Erythroblast (primary cell): ENCODE results near the gene AUTS2.

Experiments
- DNase-seq, 2 experiments: peaks; one replicate each; lab custom pipeline; 2025; lab: John Stamatoyannopoulos, UW
- GATA1 ChIP-seq: IDR thresholded peaks from 2 replicates; pipeline ENCODE4 v1.6.1; 2011; ENCODE audit warnings: low read depth, mild to moderate bottlenecking, control low read depth, low read length, moderate library complexity
- POLR2A ChIP-seq: IDR thresholded peaks from 2 replicates; pipeline ENCODE4 v1.6.1; 2011; ENCODE audit warnings: mild to moderate bottlenecking, low read length

AUTS2 gene

DNA sequence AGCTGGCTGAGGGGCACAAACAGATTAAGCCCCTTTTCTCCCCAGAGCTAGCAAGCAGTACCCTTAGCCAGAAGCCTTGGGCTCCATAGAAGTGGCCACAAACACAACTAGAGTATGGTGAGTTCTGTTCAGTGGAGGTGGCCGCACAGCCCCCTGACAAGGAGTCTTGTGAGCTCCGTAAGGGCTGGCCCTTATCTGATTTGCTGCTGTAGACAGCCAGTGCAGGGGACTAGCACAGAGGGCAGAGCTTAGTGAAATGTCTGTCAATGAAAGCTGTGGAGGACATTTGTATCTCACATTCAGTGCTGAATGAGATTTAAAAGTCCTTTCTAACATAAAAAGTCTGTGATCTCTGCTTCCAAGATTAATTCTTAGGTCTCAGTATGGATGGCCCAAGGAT is 137.3 kb downstream of the AUTS2 start:
- DNase-seq, result no peak
- no peak for TF ChIP-seq POLR2A
- no peak for TF ChIP-seq GATA1

DNA sequence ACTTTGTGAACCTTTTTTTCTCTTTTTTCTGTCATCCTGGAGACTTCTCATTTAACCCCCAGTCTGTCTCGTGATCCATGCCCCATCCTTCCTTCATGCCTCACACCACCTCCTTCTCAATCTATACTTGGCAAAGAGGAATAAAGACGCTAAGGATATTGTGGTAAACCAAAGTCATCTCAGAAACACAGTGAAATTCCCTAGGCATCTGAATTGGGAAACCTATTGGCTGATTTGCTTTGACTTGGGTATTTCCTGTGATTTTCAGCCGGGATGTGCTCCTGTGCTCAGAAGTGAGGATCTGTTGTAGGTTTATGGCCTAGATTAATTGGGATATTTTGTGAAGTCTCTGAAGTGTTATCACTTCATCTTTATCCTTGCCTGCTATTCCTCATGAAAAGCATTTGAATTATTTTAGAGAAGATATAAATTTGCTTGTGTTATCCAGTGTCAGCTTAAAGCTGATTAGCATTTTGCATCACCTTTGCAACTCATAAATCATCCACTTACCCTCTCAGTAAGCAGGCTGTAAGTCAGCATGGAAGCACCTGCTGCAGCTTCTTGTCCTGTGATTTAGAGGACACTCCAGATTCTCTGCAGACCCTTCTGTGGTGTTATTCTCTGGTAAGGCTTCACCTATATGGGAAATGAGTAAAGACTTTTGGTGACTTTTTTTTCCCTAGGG is 138.0 kb downstream of the AUTS2 start:
- DNase-seq, result no peak
- TF ChIP-seq POLR2A, result no peak
- no peak for TF ChIP-seq GATA1

DNA sequence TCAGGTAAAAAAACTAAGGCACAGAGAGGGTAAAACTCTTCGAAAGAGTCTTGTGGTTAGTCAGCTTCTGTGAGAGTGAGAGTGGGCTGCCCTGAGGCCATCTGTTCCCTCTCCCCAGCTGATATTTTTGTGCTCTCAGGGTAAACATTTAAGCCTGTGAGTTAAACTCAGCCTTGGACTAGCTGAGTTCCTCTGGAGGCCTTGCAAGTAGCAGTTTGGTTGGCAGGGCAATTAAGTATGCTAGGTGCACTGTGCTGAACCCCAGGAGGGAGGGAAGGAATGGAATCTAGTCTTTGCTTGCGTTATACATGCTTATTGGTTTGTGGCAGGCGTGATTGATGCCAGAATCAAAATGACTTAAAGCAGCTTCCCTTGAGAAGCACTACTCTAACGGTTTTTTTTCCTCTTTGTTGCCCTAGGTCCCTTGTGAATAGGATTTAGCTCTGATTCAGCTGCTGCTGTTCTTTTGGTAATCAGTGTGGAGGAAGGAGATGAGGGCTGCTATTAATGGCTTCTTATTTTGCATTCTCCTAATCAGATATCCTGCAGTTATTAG is 140.2 kb downstream of the AUTS2 start:
- TF ChIP-seq GATA1 (no peak), POLR2A (no peak)
- no peak for DNase-seq

DNA sequence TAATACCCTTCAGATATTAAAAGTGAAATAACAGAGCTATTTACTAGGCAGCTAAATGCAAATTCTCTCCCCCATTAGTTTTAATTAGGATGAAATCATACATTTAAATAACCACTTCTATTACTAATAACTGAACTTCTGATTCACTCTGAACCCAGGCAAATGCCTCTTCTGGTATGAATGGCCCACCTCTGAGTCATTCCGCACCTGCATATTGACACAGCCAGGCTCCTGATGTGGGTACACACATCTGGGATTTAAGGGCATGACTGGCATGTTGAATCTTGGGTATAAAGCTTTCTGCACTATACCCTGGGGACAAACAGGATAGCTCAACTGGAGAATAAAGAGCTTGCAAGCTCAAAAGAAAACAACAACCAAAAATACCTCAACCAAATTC is 140.9 kb downstream of the AUTS2 start:
- TF ChIP-seq POLR2A (no peak), GATA1 (no peak)

DNA sequence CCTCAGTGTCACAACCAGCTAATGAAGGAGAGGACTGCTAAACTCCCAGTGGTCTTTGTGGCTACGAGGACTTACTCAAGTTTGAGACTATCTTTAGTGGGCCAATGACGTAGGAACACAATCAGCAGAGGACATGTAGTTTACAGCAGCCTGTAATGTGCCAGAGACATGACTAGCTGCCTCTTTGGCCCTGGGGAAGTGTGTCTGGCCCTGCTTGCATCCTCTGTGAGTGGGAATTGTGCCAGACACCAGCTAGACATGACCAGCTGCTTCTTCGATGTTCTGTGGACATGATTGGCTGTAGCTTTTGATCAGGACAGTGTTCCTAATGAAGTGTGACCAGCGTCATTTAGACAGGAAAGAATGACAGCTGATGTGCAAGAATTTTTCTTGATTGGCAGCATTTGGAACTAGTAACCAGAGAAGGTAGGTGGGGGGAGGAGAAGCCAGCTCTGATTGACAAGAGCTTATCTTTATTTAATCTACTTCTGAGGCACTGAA is 141.7 kb downstream of the AUTS2 start:
- no peak for DNase-seq

More for the DNA sequence above, 140.9 kb downstream of the AUTS2 start:
- no peak for DNase-seq

DNA sequence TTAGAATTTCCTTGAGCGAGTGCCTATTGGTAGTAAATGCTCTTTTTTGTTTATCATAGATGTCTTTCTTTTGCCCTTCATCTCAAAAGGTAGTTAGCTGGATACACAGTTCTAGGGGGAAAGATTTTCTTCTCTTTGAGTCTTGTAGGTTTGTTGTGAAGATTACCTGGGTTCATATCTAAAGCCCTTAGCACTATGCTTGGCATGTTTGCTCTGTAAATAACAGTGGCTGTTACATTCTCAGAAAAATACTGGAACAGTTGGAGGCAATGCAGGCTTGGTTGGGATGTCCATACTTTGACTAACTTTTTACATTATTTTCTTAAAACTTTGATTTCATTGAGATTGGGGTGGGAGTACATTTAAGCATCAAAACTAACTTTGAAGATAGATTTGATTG is 144.0 kb downstream of the AUTS2 start:
- TF ChIP-seq GATA1 (no peak), POLR2A (no peak)
- no peak for DNase-seq

More for the DNA sequence above, 141.7 kb downstream of the AUTS2 start:
- TF ChIP-seq POLR2A (no peak), GATA1 (no peak)

DNA sequence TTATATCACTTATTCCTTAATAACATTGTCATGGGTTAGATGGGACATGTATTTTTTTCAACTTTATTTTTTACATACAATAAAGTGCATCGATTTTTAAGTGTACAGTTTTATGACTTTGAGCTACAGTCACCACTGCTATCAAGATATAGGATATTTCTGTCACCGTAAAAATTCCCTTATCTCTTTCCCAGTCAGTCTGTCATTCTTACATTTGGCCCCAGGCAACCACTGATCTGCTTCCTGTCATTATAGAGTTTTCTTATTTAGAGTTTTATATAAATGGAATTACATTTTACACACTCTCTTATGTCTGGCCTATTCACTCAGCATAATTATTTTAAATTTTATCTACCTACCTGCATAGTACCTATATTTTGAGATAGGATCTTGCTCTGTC is 145.2 kb downstream of the AUTS2 start:
- no peak for DNase-seq
- no peak for TF ChIP-seq POLR2A
- TF ChIP-seq GATA1, result no peak

DNA sequence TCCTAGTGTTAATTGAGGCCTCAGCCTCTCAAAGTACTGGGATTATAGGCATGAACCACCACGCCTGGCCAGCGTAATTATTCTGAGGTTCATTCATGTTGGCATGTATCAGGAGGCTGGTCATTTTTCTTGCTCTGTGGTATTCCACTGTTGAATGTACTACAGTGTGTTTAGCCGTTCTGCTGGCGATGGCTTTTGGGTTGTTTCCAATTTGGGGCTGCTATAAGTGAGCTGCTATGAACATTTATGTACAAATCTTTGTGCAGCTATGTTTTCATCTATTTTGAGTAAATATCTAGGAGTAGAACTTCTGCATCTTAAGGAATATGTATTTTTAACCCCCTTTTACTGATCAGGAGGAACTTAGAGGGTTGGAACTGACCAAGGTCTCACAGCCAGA is 145.8 kb downstream of the AUTS2 start:
- no peak for TF ChIP-seq GATA1
- TF ChIP-seq POLR2A, result no peak
- DNase-seq, result no peak

DNA sequence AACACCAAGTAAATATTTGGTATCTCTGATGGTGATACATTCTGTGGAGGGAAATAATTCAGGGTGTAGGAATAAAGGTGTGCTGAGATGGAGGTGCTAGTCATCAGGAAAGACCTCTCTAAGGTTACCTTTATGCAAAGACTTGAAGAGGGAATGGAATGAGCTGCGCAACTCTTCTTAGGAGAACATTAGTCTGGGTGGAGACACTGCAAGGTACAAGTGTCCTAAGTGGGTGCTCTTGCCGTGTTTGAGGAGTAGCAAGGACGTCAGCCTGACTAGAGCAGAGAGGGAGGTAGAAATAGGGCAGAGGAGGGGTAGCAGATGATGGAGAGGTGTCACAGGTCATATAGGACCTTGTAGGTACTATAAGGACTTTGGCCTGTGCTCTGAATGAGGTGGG is 148.1 kb downstream of the AUTS2 start:
- DNase-seq, result no peak
- TF ChIP-seq POLR2A (no peak), GATA1 (no peak)

DNA sequence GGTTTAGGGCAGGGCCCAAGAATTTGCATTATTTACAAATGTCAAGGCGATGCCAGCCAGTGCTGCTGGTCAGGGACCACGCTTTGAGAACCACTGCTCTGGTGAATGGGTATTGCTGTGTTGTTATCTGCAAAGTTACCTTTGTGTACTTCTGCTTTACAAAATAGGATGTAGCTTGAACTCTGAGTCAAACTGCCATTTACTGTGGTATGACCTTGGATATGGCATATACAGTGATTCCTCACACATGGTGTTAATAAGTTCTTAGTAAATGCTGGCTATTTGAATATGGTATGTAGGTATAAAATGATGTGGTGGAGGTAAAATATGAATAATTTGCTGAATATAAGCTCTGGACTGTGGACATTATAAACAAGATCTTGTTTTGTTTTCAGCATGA is 148.9 kb downstream of the AUTS2 start:
- TF ChIP-seq GATA1 (no peak), POLR2A (no peak)
- DNase-seq, result no peak

DNA sequence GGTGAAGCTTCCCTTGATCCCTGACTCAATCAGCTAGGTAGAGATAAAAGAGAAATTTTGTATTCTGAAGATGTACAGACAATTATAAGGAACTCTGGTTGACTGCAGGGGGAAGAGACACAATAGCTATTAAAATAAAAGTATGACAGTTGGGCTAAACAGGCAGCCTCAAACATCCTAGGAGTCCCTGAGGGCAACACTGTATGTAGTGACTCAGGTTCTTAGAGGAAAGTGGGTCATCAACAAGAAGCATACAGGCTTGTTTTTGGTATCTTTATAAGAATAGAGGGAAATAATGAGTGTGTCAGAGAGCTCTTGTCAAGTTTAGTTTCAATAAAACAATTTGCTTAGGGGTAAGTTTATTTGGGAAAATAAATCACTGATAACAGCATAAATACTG is 150.3 kb downstream of the AUTS2 start:
- TF ChIP-seq POLR2A, result no peak
- no peak for TF ChIP-seq GATA1
- no peak for DNase-seq

DNA sequence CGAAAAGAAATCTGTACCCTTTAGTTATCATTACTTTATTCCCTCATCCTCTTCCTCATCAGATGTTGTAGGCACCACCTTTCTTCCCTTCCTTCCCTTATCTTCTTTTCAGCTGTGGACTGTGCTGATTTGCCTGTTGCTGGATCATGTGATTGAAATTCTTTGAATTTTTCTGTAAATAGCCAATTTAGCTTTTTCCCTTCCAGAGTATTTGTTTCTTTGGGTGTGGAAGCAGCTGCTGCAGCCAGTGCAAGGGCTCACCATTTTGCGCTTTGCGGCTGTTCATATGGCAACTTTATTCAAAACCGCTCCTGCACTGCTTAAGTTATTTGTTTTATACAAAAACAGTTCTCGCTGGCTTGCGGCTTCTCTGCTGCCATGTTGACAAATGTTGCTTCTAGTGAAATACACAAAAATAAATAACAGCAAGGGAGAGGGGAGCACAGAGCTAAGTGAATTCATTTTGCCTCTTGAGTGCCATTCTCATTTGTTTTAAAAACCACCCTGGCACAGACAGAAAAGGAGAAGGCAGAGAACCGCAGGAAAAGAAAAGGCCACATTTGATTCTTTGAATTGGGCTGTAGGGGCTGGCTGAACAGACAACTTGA is 151.2 kb downstream of the AUTS2 start:
- no peak for TF ChIP-seq POLR2A
- no peak for TF ChIP-seq GATA1

DNA sequence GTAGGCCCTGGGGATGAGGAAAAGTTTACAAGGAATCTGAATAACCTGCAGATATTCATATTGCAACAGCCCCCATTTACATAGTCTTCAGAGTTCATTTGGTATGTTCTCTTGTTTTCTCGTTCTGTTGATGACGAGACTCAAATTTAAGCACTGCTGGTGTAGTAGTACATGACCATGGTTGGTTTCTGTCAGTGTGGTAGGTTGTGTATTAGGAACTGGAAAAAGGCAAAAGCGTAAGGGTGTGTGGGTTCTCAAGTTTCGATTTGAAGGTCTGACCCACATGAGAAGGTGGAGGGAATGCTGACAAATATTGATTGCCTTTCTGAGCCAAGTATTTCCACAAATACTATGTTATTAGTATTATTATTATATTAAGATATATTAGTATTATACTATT is 151.7 kb downstream of the AUTS2 start:
- no peak for TF ChIP-seq POLR2A
- TF ChIP-seq GATA1, result no peak
- no peak for DNase-seq

More for the DNA sequence above, 151.2 kb downstream of the AUTS2 start:
- no peak for DNase-seq

DNA sequence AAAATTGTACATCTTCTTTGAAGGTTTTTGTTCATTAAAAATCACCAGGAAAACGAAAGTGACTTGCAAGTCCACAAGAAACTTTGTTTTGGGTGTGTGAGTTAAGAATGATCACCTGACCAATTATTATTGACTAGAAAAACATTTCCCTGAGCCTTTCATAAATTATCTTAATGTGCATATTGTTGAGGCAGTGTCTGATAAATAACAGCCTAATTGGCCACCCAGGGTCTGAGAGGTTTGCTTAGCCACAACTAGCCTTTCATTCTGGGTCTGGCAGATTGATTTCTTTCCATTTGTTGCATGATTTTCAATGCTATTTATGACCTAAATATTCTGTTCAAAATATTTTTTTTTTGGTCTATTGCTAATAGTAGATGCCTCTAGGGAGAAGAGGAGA is 152.8 kb downstream of the AUTS2 start:
- TF ChIP-seq POLR2A (no peak), GATA1 (no peak)

DNA sequence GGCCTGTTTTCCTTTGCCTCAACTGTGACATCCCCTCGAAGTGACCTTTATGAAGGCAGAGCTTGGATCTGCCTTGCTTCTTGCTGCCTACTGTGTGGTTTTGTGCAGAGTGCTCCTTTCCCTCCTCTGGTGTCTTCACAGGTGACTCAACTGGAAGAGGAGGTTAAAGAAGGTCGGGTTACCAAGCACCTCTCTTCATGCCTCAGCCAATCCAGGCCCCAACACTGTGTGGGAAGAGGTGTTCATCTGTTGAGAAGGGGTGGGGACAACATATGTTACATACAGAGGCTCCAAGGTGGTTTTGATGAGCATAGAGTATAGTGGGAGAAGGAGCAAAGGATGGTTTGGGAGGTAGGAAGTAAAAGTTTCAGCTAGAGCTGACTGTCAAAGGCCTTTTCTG is 155.7 kb downstream of the AUTS2 start:
- no peak for TF ChIP-seq POLR2A
- TF ChIP-seq GATA1, result no peak
- DNase-seq, result no peak

More for the DNA sequence above, 152.8 kb downstream of the AUTS2 start:
- DNase-seq, result no peak
